ENCODE results near the gene MFNG. TPM values are rescaled to one million over a fixed set of nuclear protein-coding genes. Genes with fewer than 3 reads are reported as not detected.

MFNG gene
- polyA plus RNA-seq, 1 experiment: 0.06 TPM

DNA sequence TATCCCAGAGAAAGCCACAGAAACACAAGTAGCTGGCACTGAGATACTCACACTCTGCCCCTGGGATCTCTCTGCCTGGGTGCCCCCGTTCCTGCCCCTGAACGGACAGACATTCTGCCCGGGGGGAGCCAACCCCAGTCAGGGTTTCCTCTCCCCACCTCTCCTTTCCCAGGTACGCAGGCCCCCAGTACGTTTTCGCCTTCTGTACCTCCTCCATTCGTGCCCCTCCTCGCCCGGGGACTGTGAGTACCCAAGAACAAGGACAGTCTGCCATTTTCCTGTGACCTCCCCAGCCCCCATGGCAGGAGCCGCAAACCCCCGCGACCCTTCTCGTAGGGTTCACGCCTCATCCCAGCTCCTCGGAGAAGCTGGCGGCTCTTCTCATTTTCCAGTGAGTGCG lies 29.8 kb downstream of the MFNG start:
- TF ChIP-seq CTCF (IDR thresholded peaks at IDR 0.05; ENCODE audit: low read depth, low read length): no peak
- Histone ChIP-seq H3K27ac (ENCODE audit: low read depth, low read length) (no peak overlapping the region), H3K27me3 (ENCODE audit: control insufficient read depth, insufficient read depth, low read length) (peaks cover 3% of the 10 kb centered on the region), H3K9me3 (ENCODE audit: control insufficient read depth, insufficient read depth, low read length) (peaks cover 4% of the 10 kb centered on the region), H3K4me3 (ENCODE audit: low read depth, low read length) (no peak overlapping the region)
- no peak for DNase-seq (ENCODE audit: low read depth, low spot score)
- POLR2A ChIA-PET: interaction anchor here (1.8 kb wide), 1 partner anchor 143 kb away, joined by 4 read pairs; no protein-coding TSS in a partner anchor
- CTCF ChIA-PET: interaction anchor here (0.6 to 5.5 kb wide), 8 partner anchors 11 to 196 kb away, joined by 3 to 154 read pairs (median 4); no protein-coding TSS in a partner anchor

GRCh38 chr22:37455896-37456295 lies 30.3 kb downstream of the MFNG start:
- TF ChIP-seq CTCF (IDR thresholded peaks at IDR 0.05; ENCODE audit: low read depth, low read length): no peak
- ChIA-PET POLR2A (interaction anchor here (0.7 to 1.8 kb wide), 2 partner anchors 13 to 142 kb away, joined by 4 read pairs; no protein-coding TSS in a partner anchor), CTCF (interaction anchor here (0.7 to 5.5 kb wide), 5 partner anchors 107 to 196 kb away, joined by 3 to 154 read pairs (median 4); no protein-coding TSS in a partner anchor)
- H3K4me3 ChIP-seq (ENCODE audit: low read depth, low read length): no peak overlapping the region
- peaks cover 4% of the 10 kb centered on the region for H3K9me3 ChIP-seq (ENCODE audit: control insufficient read depth, insufficient read depth, low read length)
- H3K27me3 ChIP-seq (ENCODE audit: control insufficient read depth, insufficient read depth, low read length): peaks cover 3% of the 10 kb centered on the region
- no peak for DNase-seq (ENCODE audit: low read depth, low spot score)
- H3K27ac ChIP-seq (ENCODE audit: low read depth, low read length): peak overlapping the region; percentile 81

- no peak for DNase-seq (ENCODE audit: low read depth, low spot score)
- Histone ChIP-seq H3K9me3 (ENCODE audit: control insufficient read depth, insufficient read depth, low read length) (peaks cover 9% of the 10 kb centered on the region), H3K27me3 (ENCODE audit: control insufficient read depth, insufficient read depth, low read length) (peaks cover 3% of the 10 kb centered on the region), H3K27ac (ENCODE audit: low read depth, low read length) (peak overlapping the region; percentile 81), H3K4me3 (ENCODE audit: low read depth, low read length) (no peak overlapping the region)
- ChIA-PET POLR2A (interaction anchor here (0.7 to 1.8 kb wide), 4 partner anchors 14 to 188 kb away, joined by 3 to 6 read pairs (median 4); no protein-coding TSS in a partner anchor), CTCF (interaction anchor here (0.7 to 5.5 kb wide), 4 partner anchors 139 to 255 kb away, joined by 3 to 154 read pairs (median 13); no protein-coding TSS in a partner anchor)
- no peak for TF ChIP-seq CTCF (IDR thresholded peaks at IDR 0.05; ENCODE audit: low read depth, low read length)
Measured at GRCh38 chr22:37454857-37455686, 31.1 kb downstream of the MFNG start.

DNA sequence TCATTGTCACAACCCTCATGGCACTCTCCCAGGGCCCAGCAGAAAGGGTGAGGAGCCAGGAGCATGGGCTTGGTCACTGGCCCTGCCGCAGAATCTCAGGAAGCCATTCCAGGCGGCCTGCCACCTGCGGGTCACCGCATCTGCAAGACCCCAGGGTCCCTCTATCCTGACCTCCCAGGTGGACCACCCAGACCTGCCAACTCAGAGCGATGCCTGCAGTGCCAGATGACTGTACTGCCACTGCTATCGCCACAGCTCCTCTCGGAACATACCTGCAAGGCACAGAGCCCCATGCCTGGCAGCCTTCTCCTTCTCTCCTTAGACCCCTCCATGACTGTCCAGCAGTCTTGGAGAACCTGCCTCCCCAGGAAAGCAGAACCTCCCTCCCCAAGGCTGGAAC lies 32.5 kb downstream of the MFNG start:
- DNase-seq (ENCODE audit: low read depth, low spot score): no peak
- H3K27me3 ChIP-seq (ENCODE audit: control insufficient read depth, insufficient read depth, low read length): peaks cover 3% of the 10 kb centered on the region
- H3K9me3 ChIP-seq (ENCODE audit: control insufficient read depth, insufficient read depth, low read length): peaks cover 9% of the 10 kb centered on the region
- no peak for TF ChIP-seq CTCF (IDR thresholded peaks at IDR 0.05; ENCODE audit: low read depth, low read length)
- H3K4me3 ChIP-seq (ENCODE audit: low read depth, low read length): no peak overlapping the region
- no peak overlapping the region for H3K27ac ChIP-seq (ENCODE audit: low read depth, low read length)
- ChIA-PET POLR2A (interaction anchor here (0.6 kb wide), 1 partner anchor 48 kb away, joined by 3 read pairs; no protein-coding TSS in a partner anchor), CTCF (no interaction called here)

- no peaks in the 10 kb centered on the region for H3K27me3 ChIP-seq (ENCODE audit: control insufficient read depth, insufficient read depth, low read length)
- ChIA-PET CTCF (interaction anchor here (1.6 kb wide), 1 partner anchor 135 kb away, joined by 3 read pairs; no protein-coding TSS in a partner anchor), POLR2A (no interaction called here)
- DNase-seq (ENCODE audit: low read depth, low spot score): no peak
- H3K9me3 ChIP-seq (ENCODE audit: control insufficient read depth, insufficient read depth, low read length): peaks cover 9% of the 10 kb centered on the region
- no peak overlapping the region for H3K4me3 ChIP-seq (ENCODE audit: low read depth, low read length)
- H3K27ac ChIP-seq (ENCODE audit: low read depth, low read length): no peak overlapping the region
- no peak for TF ChIP-seq CTCF (IDR thresholded peaks at IDR 0.05; ENCODE audit: low read depth, low read length)
Measured at GRCh38 chr22:37451218-37451617, 35.0 kb downstream of the MFNG start.

Data from AG04450 (cell line).